GM19351 (cell line): ENCODE measurements around the gene RNPEPL1.
"Not testable (repeated sequence)": the region's sequence is repeated elsewhere in the genome, so short reads cannot be mapped to it uniquely, and the experiment has no call there.

Source experiments
- ATAC-seq: cut with Tn5 transposase; IDR thresholded peaks from one replicate; pipeline ENCODE4 v1.9.1; 2021; ENCODE audit warnings: mild to moderate bottlenecking, moderate library complexity; ENCODE audit not compliant: unreplicated experiment

Gene RNPEPL1

DNA sequence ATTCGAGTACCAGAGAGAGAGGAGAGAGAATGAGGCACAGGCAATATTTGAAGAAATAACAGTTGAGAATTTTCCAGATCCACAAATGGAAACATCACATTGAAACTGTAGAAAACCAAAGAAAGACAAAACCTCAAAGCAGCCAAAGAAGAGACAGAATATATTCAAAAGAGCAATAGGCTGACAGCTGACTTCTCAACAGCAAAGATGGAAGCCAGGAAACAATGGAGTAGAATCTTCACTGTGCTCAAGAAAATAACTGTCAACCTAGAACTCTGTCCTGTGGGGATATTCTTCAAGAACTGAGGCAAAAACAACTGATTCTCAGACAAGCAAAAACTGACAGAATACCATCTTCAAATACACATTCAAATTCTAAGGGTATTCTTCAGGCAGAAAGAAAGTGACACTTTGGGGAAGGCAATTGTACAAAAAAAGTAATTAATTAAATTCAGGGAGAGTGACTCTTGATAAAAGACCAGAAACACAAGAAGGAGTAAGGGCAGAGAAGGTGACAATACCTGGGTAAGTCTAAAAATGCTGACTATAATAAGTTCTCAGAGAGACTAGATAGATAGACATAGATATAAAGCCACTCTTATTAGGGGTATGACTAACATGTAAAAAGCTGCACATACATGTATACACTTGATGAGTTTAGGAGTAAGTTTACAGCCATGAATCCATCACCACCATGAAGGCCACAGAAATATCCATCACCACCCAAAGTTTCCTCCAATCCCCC, 36.1 kb upstream of the RNPEPL1 start:
- ATAC-seq = no peak

DNA sequence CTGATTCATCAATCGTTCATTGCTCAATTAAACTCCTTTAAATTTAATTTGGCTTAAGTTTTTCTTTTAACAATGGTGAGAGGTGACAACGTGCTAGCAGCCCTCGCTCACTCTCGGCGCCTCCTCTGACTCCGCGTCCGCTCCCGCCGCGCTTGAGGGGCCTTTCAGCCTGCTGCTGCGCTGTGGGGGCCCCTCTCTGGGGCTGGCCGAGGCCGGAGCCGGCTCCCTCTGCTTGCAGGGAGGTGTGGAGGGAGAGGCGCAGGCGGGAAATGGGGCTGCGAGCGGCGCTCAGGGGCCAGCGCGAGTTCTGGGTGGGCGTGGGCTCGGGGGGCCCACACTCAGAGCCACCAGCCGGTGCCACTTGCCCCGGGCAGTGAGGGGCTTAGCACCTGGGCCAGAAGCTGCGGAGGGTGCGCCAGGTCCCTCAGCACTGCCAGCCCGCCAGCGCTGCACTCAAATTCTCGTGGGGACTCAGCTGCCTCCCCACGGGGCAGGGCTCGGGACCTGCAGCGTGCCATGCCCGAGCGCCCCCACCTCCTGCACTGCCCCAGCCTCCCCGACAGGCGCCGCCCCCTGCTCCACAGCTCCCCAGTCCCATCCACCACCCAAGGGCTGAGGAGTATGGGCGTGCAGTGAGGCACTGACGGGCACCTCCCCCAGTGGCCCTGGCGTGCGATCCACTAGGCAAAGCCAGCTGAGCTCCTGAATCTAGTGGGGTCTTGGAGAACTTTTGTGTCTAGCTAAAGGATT, 30.1 kb upstream of the RNPEPL1 start:
- no peak for ATAC-seq

DNA sequence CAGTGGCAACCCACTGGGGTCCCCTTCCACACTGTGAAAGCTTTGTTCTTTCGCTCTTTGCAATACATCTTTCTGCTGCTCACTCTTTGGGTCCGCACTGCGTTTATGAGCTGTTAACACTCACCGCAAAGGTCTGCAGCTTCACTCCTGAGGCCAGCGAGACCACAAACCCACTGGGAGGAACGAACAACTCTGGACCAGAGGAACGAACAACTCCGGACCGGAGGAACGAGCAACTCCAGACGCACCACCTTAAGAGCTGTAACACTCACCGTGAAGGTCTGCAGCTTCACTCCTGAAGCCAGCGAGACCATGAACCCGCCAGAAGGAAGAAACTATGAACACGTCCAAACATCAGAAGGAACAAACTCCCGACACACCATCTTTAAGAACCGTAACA, 29.2 kb upstream of the RNPEPL1 start:
- ATAC-seq = not testable (repeated sequence)

DNA sequence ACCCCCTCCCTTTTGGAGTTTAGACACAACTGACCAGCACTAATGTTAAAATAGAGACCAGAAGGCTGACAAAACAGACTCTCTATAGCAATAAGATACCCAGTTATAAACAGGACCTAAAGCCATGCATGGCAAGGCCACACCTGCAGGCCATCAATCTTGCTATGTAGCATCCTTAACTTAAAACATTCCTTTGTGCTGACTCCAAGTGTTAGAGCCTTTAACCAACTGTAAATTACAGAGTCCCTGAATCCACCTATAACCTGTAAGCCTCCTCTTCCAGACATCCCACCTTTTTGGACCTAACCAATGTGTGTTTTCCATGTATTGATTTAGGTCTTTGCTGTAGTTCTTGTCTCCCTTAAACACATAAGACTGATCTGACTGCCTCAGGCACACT, 28.4 kb upstream of the RNPEPL1 start:
- no peak for ATAC-seq

DNA sequence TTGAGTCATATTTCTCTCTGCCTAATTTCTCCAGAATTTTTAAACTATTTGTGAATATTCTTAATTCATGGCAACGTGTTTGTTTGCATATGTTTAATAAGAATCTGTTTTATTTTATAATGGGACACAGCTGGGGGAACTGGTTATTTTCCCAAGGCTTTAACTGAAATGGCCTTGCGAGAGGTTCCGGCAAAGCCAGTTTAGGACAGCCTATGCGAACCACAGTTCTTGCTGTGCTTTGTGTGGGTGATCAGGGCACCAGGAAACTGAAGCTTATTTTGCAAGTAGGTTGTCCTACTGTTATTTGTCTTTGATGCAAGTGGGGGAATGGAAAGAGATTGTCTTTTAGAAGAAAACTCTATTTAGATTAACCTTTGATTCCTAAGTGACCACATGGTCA, 17.0 kb upstream of the RNPEPL1 start:
- ATAC-seq = no peak

DNA sequence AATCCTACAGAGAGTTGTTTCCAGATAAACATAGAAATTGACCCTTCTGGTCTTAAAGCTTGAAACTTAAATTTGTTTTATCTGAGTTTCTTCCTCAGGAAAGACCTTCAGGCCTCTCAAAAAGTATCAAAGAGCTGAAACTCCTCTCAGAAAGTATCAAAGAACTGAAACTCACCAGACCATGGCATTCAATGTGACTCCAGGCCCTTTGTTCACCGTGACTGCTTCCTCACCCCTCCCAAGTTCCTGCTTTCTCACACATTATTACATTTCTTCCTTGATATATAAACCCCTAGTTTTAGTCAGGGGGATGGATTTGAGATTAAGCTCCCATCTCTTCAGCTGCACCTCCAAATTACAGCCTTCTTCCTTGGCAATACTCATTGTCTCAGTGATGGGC, 16.5 kb upstream of the RNPEPL1 start:
- no peak for ATAC-seq

DNA sequence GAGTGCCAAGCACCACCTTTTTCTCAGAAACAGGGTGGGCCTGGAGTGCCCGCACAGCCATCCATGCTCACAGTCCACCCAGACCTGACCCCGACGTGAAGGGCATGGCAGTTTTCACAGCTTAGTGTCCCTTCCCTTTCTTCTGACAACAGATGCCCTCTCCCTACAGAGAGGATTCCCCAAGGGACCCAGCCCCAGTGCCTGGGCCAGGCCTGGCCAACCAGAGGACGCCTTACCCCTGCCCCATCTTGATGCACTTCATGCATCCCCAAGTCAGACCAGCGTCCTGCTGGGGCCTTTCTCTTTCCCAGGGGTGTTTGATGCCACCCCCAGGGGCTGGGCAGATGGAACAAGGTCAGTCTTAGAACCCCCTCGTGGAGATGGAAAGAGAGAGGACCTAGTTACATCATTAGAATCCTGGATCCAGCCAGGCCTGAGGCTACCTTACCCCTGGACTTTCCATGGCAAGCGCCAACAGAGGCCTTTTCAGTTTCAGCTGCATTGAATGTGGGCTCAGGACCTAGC, 14.3 kb upstream of the RNPEPL1 start:
- no peak for ATAC-seq

DNA sequence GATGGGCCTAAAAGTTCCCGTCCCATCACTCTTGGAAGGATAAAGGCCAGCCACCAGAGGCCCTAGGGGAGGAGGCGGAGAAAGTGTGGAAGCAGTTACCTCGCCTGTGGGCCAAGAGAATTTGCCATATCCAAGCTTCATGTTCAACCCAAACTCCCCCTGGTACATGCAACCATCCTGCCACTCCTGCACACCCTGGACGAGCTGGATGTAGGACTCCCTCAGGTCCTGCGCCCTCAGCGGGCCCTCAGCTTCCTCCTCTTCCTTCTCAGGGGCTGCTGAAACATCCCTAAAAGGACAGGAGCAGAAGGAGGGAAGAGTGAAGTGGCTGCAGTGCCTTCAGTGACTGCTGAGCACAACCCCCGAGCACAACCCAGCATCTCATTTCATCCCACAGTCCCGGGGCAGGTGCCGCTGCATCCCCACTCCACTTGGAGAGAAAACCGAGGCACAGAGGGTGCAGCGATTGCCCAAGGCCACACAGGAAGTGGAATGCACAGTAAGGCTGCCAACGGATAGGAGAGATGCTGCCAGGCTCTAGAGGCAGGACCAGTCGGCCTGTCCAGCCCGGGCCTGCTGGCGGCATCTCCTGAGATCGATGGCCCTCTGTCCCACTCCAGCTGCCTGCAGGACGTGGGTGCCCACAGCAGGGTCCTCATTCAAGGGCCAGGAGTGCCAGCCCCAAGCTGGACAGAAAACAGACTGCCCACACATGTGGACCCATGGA, 13.4 kb upstream of the RNPEPL1 start:
- ATAC-seq = no peak

DNA sequence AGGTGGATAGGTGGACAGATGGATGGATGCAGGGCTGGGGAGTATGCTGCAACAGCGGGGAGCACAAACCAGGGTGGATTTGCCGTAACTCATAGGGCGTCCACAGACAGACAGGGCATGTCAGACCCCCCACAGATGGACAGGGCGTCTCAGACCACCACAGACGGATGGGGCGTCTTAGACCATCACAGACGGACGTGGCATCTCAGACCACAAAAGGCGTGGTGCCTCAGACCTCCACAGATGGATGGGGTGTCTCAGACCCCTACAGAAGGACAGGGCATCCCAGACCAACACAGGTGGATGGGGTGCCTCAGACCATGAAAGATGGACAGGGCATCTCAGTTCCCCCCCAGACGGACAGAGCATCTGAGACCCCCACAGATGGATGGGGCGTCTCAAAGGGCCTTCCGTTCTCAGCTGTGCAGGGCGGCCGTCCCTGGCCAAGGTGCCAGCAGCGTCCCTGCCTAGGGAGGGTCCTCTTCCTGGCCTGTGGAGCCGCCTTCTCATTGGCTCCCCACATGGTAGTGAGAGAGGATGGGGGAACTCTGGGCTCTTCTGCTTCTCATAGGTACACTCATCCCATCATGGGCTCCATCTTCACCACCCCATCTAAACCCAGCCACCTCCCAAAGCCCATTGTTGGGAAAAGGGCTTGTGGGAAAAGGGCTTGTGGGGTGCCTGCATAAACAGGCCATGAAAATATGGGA, 12.6 kb upstream of the RNPEPL1 start:
- ATAC-seq = no peak

DNA sequence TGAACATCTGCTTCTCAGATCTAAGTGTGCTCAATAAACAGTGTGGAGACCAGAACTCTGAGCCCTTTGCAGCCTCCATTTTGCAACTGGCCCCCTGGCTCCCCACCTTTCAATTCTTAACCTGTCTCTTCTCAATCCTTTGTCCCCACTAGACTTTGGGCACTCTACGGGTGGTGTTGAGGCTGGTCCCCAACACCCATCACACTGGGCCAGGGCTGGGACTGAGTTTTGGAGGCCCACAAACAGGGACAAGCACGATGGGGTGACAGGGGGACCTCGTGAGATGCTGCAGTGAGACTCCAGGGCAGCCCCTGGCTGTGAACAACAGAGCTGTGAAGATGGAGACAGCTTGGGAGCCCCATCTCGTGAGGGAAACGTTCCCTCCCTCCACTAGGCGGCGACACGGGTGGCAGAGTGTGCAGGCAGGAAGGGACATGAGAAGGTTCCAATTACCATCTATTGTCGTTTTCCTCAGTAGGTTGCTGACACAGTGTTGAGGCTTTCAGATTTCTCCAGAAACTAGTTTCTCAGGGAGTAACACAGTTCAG, 11.7 kb upstream of the RNPEPL1 start:
- ATAC-seq = no peak

DNA sequence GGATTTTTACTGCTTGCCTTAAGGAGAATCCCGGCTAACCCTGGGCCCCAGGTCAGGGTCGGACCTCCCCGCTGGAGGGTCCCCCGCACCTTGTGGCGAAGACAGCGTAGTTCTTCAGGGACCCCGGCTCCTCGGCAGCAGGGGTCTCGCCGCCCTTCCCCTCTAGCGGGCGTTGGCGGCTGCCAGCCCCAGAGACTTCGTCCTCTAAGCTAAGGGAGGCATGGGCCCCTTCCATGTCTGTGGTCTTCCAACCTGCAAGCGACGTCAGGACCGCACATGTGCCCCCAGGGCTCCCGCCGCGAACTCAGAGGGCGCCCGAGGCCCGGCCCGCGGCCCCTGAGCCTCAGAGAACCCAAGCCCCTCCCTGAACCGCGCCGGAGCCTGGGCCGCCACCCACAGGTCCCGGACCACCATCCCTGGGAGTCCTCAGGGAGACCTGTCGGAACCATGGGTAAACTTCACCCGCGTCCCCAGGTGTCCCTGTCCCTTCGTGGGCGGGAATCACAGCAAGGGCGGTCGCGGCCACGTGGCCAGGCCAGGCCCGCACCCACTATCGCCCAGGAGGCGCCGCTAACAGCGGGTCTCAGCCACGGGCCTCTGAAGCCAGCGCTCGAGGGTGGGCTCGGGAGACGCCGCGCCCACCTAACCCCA, 11.1 kb upstream of the RNPEPL1 start:
- ATAC-seq = no peak

DNA sequence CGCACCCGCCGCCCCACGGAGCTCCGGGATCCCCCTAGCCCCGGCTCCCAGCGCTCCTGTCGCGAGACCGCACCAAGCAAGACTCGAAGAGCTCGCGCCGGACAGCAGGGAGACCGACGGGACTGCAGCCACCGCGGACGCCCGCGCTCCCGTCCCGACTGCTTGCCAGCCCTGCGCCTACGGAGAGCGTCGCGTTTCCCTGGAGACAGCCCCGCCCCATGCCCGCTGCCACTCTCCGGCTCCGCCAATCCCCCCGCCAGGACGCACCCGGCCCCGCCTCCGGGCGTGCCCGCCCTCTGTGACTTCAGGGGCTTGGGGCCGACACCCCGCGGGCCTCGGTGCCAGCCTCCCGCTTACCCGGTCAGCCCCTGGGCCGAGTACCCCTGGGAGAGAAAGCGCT, 10.5 kb upstream of the RNPEPL1 start, which contains the start of gene ANKMY1:
Gene ANKMY1 (minus strand): TSS at position 181 of the 400 bp plus-strand sequence. CDS start 653 bp downstream, outside the sequence.
- no peak for ATAC-seq

DNA sequence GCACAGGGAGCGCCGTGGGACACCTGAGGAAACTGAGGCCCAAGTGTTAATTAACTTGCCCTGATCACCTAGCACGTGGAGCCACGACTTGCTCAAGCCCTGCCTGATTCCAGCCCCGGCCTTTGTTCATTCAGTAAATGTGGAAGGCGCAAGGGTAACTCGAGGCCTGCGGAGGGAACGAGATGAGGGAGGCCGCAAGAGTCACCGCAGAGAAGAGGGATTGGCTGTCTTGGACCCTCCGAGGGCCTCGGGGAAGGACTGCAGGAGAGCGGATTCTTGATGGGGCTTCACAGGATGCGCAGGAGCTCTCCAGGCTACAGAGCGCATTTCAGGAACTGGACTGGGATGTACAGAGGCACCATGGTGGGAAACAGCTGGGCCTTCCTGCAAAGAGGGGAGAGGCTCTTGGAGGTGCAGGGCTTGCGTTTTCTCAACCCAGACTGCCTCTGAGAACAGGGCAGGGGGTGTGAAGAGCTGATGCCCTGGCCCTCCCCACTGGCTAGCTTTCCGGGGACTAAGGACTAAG, 10.0 kb upstream of the RNPEPL1 start:
- no peak for ATAC-seq

DNA sequence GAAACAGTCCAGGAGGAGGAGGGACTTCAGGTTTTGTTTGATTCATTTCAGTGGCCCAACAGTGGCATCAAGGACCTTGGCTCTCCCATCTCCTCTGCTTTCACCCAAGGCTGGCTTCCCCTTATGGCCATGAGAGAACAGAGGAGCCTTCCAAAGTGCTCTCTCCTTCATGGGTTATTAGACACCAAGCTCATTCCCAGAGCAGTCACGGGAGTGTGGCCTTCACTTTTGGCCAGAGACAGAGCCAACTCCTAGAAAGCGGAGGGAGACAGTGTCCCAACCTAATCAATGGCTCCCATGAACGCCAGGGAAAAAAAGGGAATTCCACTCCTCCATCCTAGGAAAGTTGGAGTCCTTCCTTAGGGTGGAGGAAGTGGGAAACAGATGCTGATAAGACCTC, 9.0 kb upstream of the RNPEPL1 start:
- no peak for ATAC-seq

DNA sequence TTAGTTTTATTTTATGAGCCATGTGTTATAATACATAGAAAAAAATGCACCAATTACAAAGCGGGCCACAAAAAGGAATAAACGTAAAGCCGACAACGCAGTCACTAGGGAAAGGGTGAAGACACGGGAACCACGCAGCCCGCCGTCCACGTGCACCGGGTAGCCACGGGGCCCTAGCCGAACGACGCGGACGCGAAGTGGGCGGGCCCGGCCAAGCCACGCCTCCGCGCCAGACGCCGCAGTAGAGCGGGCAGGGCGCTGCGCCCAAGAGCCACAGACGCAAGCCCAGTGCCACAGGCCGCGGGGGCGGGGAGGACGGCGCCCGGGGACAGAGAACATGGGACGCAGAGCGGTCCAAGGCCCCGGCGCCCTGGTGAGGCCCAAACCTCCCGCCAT, 8.2 kb upstream of the RNPEPL1 start, which contains the start of gene DUSP28:
Gene DUSP28 (plus strand): TSS at position 274 of the 396 bp plus-strand sequence. CDS start 328 bp downstream, outside the sequence.
- peak; percentile 62 for ATAC-seq

DNA sequence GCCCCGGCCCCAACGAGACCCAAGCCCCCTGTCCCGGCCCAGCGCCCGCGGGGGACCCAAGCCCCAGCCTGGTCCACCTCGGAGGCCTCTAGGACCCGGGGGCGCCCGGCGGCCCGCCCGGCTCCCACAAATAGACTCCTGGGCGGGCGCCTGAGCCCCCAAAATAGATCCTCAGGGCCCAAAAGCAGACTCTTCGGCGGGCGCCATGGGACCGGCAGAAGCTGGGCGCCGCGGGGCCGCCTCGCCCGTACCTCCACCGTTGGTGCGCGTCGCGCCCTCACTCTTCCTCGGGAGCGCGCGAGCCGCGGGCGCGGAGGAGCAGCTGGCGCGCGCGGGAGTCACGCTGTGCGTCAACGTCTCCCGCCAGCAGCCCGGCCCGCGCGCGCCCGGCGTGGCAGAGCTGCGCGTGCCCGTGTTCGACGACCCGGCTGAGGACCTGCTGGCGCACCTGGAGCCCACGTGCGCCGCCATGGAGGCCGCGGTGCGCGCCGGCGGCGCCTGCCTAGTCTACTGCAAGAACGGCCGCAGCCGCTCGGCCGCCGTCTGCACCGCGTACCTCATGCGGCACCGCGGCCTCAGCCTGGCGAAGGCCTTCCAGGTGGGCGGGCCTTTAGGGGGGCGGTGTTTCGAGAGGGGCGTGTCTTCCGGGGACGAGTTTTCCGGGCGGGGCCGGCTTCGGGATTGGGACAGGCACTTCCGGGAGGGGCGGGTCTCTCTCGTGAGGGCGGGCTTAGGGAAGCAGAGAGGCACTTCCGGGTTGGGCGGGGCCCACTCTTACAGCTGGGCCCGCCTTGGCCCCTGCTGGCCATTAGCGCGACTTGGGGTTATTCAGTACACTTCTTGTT, 7.6 kb upstream of the RNPEPL1 start:
- ATAC-seq = peak; percentile 56

DNA sequence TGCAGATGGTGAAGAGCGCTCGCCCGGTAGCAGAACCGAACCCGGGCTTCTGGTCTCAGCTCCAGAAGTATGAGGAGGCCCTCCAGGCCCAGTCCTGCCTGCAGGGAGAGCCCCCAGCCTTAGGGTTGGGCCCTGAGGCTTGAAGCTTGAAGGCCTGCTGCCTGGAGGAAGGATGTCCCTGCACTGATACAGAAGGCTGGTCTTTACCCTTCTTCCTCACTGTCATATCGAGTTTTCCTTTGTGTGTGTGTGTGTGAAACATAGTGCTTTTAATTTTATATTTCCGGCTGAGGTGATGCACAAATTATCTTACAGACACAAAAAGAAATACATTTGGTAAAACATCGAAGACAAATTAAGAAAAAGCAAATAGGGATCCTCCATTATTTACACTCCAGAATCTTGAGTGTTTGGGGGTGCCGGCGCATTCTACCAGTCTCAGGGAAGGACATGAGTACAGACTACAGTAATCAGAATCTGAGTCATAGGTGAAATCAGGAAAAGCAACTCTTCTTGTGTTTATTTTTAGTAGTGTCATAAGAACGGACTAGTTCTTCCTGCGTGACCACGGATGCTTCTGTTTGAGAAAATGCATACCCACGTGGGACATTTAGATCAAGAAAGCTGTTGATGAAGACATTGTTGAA, 6.8 kb upstream of the RNPEPL1 start:
- ATAC-seq = peak; percentile 0

DNA sequence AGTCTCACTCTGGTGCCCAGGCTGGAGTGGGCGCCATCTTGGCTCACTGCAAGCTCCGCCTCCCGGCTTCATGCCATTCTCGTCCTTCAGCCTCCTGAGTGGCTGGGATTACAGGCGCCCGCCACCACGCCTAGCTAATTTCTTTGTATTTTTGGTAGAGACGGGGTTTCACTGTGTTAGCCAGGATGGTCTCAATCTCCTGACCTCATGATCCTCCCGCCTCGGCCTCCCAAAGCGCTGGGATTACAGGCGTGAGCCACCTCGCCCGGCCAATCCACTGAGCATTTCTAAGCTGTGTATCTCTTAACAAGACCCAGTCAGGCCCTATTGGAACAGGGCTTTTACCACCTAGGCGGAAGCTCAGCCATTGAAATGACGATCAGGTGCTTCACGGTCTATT, 5.1 kb upstream of the RNPEPL1 start:
- not testable (repeated sequence) for ATAC-seq
